GM23338 (cell line): ENCODE measurements around the gene FBN2. TPM values are rescaled to one million over a fixed set of nuclear protein-coding genes. Genes with fewer than 3 reads are reported as not detected.

ENCODE experiments used
- ATAC-seq: fragments of 200-7000 bp; cut with Tn5 transposase; 3 replicates; pipeline ENCODE4 v1.9.1; 2020
- DNase-seq: peaks from one replicate; pipeline ENCODE4 v3.0.0-alpha.2; 2015; ENCODE audit warnings: low spot score
- H2AFZ ChIP-seq: fragments of 200-600 bp; sonication (generic); 2 replicates; pipeline ENCODE4 v1.8.0; 2016; ENCODE audit warnings: antibody characterized with exemption, mild to moderate bottlenecking, moderate library complexity
- H3F3A ChIP-seq: fragments of 200-600 bp; sonication (generic); replicated peaks from 2 replicates; pipeline ENCODE4 v1.8.0; 2017; ENCODE audit warnings: antibody characterized with exemption, mixed run types, low read depth
- H3K27ac ChIP-seq: fragments of 200-600 bp; sonication (generic); 2 replicates; pipeline ENCODE4 v1.6.1; 2016; ENCODE audit warnings: low read depth
- H3K27me3 ChIP-seq: fragments of 200-600 bp; sonication (generic); 2 replicates; pipeline ENCODE4 v1.8.0; 2016; ENCODE audit warnings: mild to moderate bottlenecking, mixed run types, moderate library complexity; ENCODE audit not compliant: insufficient read depth
- H3K36me3 ChIP-seq: fragments of 200-600 bp; sonication (generic); 2 replicates; pipeline ENCODE4 v1.8.0; 2016; ENCODE audit warnings: mild to moderate bottlenecking; ENCODE audit not compliant: insufficient read depth
- H3K4me1 ChIP-seq: fragments of 200-600 bp; sonication (generic); 2 replicates; pipeline ENCODE4 v1.8.0; 2016; ENCODE audit warnings: mild to moderate bottlenecking, moderate library complexity; ENCODE audit not compliant: insufficient read depth
- H3K4me2 ChIP-seq: fragments of 200-600 bp; sonication (generic); 2 replicates; pipeline ENCODE4 v1.7.1; 2017; ENCODE audit warnings: mixed run types
- H3K4me3 ChIP-seq: fragments of 200-600 bp; sonication (generic); 2 replicates; pipeline ENCODE4 v1.6.1; 2016; ENCODE audit warnings: mixed run types
- H3K79me2 ChIP-seq: fragments of 200-600 bp; sonication (generic); replicated peaks from 2 replicates; pipeline ENCODE4 v1.8.0; 2017; ENCODE audit warnings: mild to moderate bottlenecking; ENCODE audit not compliant: insufficient read depth
- H3K9me2 ChIP-seq: fragments of 200-600 bp; sonication (generic); 2 replicates; pipeline ENCODE4 v1.8.0; 2017; ENCODE audit not compliant: insufficient read depth
- H4K20me1 ChIP-seq: fragments of 200-600 bp; sonication (generic); replicated peaks from 2 replicates; pipeline ENCODE4 v1.8.0; 2017; ENCODE audit warnings: mild to moderate bottlenecking; ENCODE audit not compliant: insufficient read depth
- H3K27ac Mint-ChIP-seq: 2 replicates; pipeline ENCODE4 v1.8.0; 2020; ENCODE audit warnings: inconsistent platforms, mild to moderate bottlenecking, moderate library complexity, mixed read lengths
- H3K27me3 Mint-ChIP-seq: 3 replicates; pipeline ENCODE4 v1.8.0; 2022; ENCODE audit warnings: low read depth, mild to moderate bottlenecking, moderate library complexity, mixed read lengths, inconsistent platforms; ENCODE audit not compliant: insufficient read depth, poor library complexity
- H3K36me3 Mint-ChIP-seq: 3 replicates; pipeline ENCODE4 v1.8.0; 2021; ENCODE audit warnings: low read depth, mild to moderate bottlenecking, inconsistent platforms, moderate library complexity, mixed read lengths
- H3K4me1 Mint-ChIP-seq: 3 replicates; pipeline ENCODE4 v1.8.0; 2020; ENCODE audit warnings: mild to moderate bottlenecking, inconsistent platforms, mixed read lengths
- H3K4me3 Mint-ChIP-seq: 3 replicates; pipeline ENCODE4 v1.8.0; 2021; ENCODE audit warnings: moderate library complexity, mild to moderate bottlenecking, inconsistent platforms, mixed read lengths
- H3K9me3 Mint-ChIP-seq: 3 replicates; pipeline ENCODE4 v1.8.0; 2020; ENCODE audit warnings: moderate library complexity, mild to moderate bottlenecking, inconsistent platforms, mixed read lengths
- CREB1 ChIP-seq: fragments of 250-450 bp; sonication (Bioruptor Pico); IDR thresholded peaks from 2 replicates; pipeline ENCODE4 v1.5.0; 2020; ENCODE audit warnings: low read depth, mild to moderate bottlenecking, moderate library complexity
- CTCF ChIP-seq, 2 experiments: fragments of 200-600 bp in 1 of 2; sonication (generic) in 1 of 2; conservative IDR thresholded peaks; 2 replicates each; pipeline versions ENCODE4 v1.5.1 to v1.6.1; 2016 to 2017; ENCODE audit warnings: antibody characterized with exemption in 2 of 2, low read depth in 2 of 2, mild to moderate bottlenecking in 2 of 2, moderate library complexity in 1 of 2
- ETS1 ChIP-seq: IDR thresholded peaks from 2 replicates; pipeline ENCODE4 v1.6.1; 2016; ENCODE audit warnings: antibody characterized with exemption
- EZH2 ChIP-seq: fragments of 200-600 bp; sonication (generic); IDR thresholded peaks from one replicate; pipeline ENCODE4 v1.8.0; 2017; ENCODE audit warnings: antibody characterized with exemption, mild to moderate bottlenecking, low read depth; ENCODE audit not compliant: unreplicated experiment
- EZH2phosphoT487 ChIP-seq: fragments of 200-600 bp; sonication (generic); IDR thresholded peaks from one replicate; pipeline ENCODE4 v1.8.1; 2018; ENCODE audit warnings: antibody characterized with exemption; ENCODE audit not compliant: unreplicated experiment
- JUNB ChIP-seq: IDR thresholded peaks from one replicate; pipeline ENCODE4 v1.6.1; 2016; ENCODE audit warnings: antibody characterized with exemption; ENCODE audit not compliant: unreplicated experiment
- NANOG ChIP-seq: IDR thresholded peaks from 2 replicates; pipeline ENCODE4 v1.6.1; 2016; ENCODE audit warnings: antibody characterized with exemption, borderline replicate concordance
- POLR2AphosphoS5 ChIP-seq: IDR thresholded peaks from 2 replicates; pipeline ENCODE4 v1.6.1; 2016; ENCODE audit warnings: antibody characterized with exemption, low read depth
- REST ChIP-seq: IDR thresholded peaks from one replicate; pipeline ENCODE4 v1.6.1; 2018; ENCODE audit warnings: antibody characterized with exemption; ENCODE audit not compliant: unreplicated experiment
- STAT1 ChIP-seq: IDR thresholded peaks from one replicate; pipeline ENCODE4 v1.6.1; 2016; ENCODE audit warnings: antibody characterized with exemption; ENCODE audit not compliant: unreplicated experiment
- ZNF114 ChIP-seq: fragments of 250-450 bp; sonication (Bioruptor Pico); IDR thresholded peaks from 2 replicates; pipeline ENCODE4 v1.5.0; 2020; ENCODE audit warnings: mild to moderate bottlenecking, moderate library complexity
- ZNF331 ChIP-seq: fragments of 250-450 bp; sonication (Bioruptor Pico); IDR thresholded peaks from 2 replicates; pipeline ENCODE4 v1.5.0; 2020; ENCODE audit warnings: low read depth, mild to moderate bottlenecking, moderate library complexity
- ZNF462 ChIP-seq: fragments of 250-450 bp; sonication (Bioruptor Pico); IDR thresholded peaks from 2 replicates; pipeline ENCODE4 v1.5.0; 2020; ENCODE audit warnings: mild to moderate bottlenecking, moderate library complexity
- polyA plus RNA-seq: library from polyadenylated mRNA; unstranded; fragments of >200 nt; fragmentation: Nextera tagmentation; extraction: Ambion mirVana; gene quantifications from 2 replicates; pipeline ENCODE4 v1.2.1, GENCODE V29; 2016
- total RNA-seq: library from RNA; depleted of rRNA; stranded (reverse); fragments of >200 nt; shearing (Covaris generic); gene quantifications from 2 replicates; pipeline ENCODE4 v1.2.3, GENCODE V29; 2014

The FBN2 gene
- total and polyA plus RNA-seq, 2 experiments from 2014 or later, result 2.6 to 13.6 TPM

GRCh38 chr5:128553747-128554146, 15.7 kb upstream of the FBN2 start:
- H3K9me3 Mint-ChIP-seq, result peaks cover 24% of the 10 kb centered on the region
- H3K79me2 ChIP-seq, result no peaks in the 10 kb centered on the region
- H3K4me1 Mint-ChIP-seq, result no peaks in the 10 kb centered on the region
- H3K27ac ChIP-seq, result no peak overlapping the region
- no peaks in the 10 kb centered on the region for H3F3A ChIP-seq
- DNase-seq, result no peak
- no peak for ATAC-seq
- H2AFZ ChIP-seq, result no peak overlapping the region
- H3K9me2 ChIP-seq, result no peaks in the 10 kb centered on the region
- no peak overlapping the region for H3K27ac Mint-ChIP-seq
- no peaks in the 10 kb centered on the region for H3K27me3 ChIP-seq
- H3K4me2 ChIP-seq, result no peak overlapping the region
- H4K20me1 ChIP-seq, result no peaks in the 10 kb centered on the region
- H3K4me3 Mint-ChIP-seq, result no peak overlapping the region
- no peaks in the 10 kb centered on the region for H3K27me3 Mint-ChIP-seq
- TF ChIP-seq ZNF331 (CRISPR knock-in tag), result no peak
- TF ChIP-seq REST, result no peak
- no peak for TF ChIP-seq CTCF (conservative IDR thresholded peaks at IDR 0.05; ENCODE audit: low read depth in 2 of 2)
- TF ChIP-seq STAT1, result no peak
- TF ChIP-seq ZNF114 (CRISPR knock-in tag), result no peak
- TF ChIP-seq JUNB, result no peak
- TF ChIP-seq EZH2phosphoT487, result no peak
- no peak for TF ChIP-seq POLR2AphosphoS5
- no peak for TF ChIP-seq ZNF462 (CRISPR knock-in tag)
- no peak for TF ChIP-seq CREB1
- no peak for TF ChIP-seq EZH2
- no peak for TF ChIP-seq ETS1
- no peak for TF ChIP-seq NANOG
- H3K36me3 ChIP-seq, result no peaks in the 10 kb centered on the region
- H3K4me3 ChIP-seq, result no peak overlapping the region
- H3K4me1 ChIP-seq, result no peaks in the 10 kb centered on the region
- H3K36me3 Mint-ChIP-seq, result peaks cover 11% of the 10 kb centered on the region; the same call in 2 of the 3 replicates
